NK-92 treated with Interleukin-12 subunit alpha and Interleukin-12 subunit beta, amount 100 ng/mL, for 24 hours (cell line): Measurements from ENCODE around the gene CDHR1.
"Not testable (repeated sequence)": the region's sequence is repeated elsewhere in the genome, so short reads cannot be mapped to it uniquely, and the experiment has no call there.

Experiments used
- DNase-seq: peaks from one replicate; lab custom pipeline; 2025; lab: John Stamatoyannopoulos, UW

Gene CDHR1

DNA sequence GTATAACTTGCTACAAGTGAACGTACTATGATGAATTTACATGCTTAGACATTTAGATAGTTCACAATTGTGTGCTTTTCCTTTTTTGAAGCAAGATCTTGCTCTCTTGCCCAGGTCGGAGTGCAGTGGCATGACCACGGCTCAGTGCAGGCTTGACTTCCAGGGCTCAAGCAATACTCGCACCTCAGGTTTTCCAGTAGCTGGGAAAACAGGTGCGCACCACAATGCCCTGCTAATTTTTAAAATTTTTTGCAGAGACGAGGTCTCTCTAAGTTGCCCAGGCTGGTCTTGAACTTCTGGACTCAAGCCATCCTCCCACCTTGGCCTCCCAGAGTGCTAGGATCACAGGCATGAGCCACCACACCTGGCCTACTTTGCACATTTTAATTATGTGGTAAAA is 18.9 kb upstream of the CDHR1 start:
- DNase-seq: no peak

DNA sequence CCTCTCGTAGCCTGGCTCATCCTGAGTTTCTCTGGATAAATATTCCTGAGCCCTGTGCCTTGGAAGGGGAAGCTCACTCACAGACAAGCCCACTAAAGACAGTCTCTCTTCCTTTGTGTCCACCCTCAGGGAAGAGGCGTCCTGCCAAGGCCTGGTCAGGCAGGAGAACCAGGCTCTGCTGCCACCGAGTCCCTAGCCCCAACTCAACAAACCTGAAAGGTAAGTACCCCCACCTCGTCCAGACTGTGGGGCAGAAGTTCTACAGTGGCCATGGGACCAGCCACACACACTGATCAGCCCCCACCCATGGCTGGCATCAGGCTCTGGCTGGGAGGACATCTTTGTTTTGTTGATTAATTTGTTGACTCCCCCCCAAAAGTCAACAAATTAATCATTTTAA is 18.0 kb upstream of the CDHR1 start:
- DNase-seq: no peak

DNA sequence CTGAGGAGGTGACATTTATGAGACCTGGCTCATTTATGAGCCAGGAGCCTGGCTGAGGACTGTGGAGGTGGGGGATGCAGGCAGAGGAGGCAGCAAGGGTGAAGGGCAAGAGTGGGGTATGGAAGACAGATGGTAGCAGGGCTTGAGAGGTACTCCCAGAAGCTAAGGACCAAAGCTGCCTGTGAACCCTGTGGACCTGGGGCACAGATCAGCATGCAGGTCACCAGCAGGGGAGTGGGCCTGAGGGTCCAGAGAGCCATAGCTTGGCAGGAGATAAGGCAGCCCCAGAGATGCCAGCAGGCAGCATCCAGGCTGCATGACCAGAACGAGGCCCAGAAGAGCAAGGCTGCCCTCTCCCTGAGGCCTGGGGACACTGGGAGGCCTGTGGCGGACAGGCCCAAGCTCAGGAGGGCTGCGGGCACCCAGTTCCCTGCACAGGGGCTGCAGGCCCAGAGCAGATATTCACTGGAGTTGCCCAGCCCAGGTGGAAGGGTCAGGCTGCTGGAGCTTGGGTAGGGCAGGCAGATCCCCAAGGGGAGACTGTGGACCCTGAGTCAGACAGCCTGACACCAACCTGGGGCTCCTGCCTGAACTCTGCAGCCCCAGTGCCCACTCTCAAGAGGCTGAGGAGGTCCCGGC is 17.4 kb upstream of the CDHR1 start:
- DNase-seq: peak; percentile 38

DNA sequence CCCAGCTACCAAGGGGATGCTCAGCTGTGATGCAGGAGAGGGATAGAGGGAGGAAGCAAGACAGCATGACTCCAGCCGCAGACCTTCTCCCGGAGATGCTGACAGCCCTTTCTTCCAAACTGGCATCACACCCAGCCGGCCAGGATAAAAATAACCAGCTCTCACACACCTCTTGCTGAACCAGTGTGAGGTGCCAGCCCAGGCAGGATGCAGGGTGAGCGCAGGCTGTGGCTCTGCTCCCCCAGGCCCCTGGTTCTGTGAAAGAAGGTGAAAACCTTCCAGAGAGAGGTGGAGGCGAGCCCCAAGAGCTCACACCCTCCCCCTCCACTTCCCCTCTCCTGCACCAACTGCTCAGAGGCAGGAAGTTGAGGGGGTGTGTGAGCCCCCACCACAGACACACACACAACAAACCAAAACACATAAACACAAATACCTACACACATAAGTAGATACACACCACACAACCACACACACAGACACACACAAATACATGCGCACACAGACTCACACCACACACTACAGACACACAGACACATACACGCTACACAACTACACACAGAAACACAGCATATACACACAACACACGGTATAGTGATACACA is 16.7 kb upstream of the CDHR1 start:
- DNase-seq: peak; percentile 82

DNA sequence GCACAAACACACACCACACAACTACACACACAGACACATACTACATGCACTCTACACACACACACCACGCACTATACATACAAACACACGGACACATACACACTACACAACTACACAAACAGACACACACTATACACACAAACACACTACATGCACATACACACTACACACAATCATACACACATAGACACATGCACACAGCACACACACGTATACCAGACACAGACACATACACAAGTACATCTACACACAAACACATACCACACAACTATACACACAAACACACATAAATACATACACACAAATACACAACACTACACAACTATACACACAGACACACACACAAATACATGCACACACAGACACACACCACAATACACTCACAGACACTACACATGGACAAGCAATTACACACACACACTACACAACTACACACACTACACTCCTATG is 16.2 kb upstream of the CDHR1 start:
- DNase-seq: no peak

DNA sequence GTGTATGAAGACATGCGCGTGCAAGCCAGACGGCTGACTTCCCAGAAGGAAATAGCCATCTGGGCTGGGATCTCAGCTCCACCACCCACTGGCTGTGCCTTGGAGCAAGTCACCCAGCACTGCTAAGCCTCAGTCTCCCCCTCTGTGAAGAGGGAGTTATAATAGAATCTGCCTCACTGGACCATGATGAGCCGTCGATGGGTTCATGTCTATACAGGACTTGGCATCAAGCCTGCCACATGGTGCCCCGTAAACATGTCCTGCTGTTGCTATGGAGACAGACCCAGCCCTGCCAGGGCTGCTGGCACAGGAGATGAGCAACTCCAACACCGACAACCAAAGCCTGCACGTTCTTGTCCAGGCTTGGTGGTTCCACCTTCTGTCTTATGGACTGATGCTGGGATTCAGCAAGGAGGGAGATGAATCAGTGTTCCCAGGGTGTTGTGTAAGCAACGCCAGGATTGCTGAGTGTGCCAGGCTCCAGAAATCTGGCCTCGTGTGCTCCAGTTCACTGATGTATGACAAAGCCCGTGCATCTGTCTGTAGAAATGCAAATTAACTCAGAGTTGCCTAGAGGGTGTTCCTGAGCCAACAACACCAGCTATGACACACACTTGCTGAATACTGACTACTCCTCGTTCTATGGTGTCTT is 15.2 kb upstream of the CDHR1 start:
- peak; percentile 11 for DNase-seq

DNA sequence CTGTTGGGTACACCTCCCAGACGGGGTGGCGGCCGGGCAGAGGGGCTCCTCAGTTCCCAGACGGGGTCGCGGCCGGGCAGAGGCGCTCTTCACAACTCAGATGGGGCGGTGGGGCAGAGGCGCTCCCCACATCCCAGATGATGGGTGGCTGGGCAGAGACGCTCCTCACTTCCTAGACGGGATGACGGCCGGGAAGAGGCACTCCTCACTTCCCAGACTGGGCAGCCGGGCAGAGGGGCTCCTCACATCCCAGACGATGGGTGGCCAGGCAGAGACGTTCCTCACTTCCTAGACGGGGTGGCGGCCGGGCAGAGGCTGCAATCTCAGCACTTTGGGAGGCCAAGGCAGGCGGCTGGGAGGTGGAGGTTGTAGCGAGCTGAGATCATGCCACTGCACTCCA is 14.0 kb upstream of the CDHR1 start:
- not testable (repeated sequence) for DNase-seq

DNA sequence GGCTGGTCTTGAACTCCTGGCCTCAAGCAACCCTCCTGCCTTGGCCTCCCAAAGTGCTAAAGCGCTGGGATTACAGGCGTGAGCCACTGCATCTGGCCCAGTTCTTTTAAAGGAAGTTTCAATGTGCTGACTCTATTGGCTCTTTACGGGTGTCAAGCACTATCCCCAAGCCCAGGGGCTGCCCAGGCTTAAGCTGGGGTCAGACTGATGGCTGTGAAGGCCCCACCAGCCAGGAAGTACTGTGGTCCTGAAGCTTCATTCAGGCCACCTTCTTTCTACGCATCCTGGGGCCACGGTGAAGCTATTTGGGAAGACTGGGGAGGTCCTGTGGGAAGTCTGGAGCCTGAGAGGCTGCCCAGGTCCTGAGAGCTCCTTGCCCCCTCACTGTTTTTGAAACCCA is 12.7 kb upstream of the CDHR1 start:
- no peak for DNase-seq

DNA sequence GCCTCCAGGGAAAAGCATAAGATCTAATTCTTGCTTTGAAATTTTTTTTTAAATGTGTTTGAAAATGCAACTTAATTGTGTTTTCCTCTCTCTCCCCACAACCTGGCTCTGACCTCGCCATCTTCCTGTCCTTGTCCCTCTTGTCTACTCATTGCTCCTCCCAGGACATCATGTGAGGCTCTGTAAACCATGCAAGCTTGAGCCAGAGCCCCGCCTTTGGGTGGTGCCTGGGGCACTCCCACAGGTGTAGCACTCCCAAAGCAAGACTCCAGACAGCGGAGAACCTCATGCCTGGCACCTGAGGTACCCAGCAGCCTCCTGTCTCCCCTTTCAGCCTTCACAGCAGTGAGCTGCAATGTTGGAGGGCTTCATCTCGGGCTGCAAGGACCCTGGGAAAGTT is 9.8 kb upstream of the CDHR1 start:
- DNase-seq: no peak

DNA sequence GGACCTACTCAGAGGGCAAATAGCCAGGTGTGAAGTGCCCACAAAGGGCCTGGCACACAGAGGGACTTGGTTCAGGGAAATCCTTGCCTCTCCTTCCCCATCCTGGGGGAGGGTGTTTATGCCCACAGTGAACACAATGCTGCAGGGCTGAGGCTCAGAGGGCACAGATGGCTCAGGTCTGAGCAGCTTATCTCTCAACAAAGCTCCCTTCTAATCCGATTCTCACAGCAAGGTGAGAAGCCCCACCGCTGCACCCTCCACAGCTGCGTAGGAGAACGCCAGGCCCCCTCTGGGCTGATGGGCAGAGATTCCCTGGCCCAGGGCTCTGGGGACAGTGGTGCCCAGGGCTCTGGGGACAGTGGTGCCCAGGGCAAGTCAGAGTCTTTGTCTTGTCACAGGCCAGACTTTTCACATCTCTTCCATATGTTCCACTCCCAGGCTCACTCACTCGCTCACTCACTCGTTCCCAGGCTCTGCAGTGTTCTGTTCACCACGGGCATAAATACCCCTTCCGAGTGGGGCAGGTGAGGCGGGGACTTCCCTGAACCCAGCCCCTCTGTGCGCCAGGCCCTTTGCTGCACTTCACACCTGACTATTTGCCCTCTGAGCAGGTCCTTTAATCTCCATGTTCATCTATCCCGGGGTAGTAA is 8.7 kb upstream of the CDHR1 start:
- no peak for DNase-seq

DNA sequence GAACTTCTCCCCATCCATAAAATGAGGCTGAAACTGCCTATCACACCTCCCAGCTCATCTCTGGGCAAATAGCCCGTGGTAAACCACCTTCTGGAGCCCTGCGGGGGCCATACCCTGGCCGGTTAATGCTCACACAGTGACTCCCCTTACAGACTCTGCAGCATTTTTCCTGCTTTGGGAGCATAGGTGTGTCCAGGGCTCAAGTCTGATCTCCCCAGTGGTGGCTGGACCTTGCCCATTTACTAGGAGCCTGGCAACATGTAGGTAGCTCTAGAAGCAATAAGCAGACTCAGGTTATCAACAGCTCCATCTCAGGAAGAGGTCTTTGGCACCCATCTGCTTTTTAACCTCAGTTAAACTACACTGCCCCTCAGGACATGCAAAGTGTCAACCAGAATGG is 5.5 kb upstream of the CDHR1 start:
- no peak for DNase-seq

DNA sequence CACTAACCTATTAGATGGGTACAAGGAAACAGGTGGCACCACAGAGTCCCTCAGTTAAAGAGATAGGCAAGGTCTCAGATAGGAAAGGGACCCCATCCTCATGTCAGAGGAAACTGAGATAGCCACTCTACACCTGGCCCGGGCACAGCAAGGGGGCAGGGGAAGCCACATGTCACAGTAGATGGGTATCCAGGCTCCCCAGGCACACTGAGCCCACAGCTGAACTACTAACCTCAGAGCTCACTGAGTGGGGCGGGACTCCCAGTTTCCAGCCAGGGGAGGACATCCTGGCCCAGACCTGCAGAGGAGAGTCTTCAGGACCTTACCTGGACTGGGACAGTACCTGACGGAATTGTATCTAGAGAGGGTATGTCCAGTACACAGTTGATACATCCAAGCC is 3.7 kb upstream of the CDHR1 start:
- DNase-seq: no peak

DNA sequence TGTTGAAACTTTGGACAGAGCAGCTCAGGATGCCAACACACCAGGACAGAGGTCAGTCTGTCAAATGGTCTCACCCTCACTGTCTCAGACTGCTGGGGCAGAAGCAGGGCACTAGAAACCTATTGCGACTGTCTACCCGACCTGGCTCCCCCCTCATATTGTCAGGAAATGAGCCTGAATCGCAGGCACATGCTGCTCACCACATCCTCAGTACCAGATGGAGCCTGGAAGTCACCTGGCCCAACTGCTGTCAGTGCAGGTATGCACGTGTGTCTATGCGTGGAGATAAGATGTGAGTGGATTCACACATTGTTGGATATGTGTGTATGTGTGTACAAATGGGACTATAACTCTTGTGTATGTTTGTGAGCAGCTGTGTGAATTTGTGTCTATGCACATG is 3.2 kb upstream of the CDHR1 start:
- DNase-seq: no peak

DNA sequence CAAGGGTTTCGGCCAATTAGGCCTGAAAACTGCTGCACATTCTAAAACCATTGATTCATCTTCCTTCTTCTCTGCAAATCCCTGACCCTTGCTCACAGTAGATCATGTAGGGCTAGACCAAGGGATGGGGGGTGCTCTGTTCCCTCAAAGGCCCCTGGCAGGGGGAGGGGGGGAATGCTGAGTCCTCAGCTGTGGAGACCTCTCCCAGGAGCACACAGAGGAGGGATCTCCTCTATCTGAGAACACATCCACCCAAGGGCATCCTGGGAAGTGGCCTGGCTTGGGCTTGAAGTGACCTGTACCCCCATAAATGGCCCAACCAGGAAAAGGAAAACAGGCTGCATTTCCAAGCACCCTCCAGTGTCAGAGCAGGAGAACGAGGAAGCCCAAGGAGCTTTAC is 1.0 kb upstream of the CDHR1 start:
- DNase-seq: no peak

DNA sequence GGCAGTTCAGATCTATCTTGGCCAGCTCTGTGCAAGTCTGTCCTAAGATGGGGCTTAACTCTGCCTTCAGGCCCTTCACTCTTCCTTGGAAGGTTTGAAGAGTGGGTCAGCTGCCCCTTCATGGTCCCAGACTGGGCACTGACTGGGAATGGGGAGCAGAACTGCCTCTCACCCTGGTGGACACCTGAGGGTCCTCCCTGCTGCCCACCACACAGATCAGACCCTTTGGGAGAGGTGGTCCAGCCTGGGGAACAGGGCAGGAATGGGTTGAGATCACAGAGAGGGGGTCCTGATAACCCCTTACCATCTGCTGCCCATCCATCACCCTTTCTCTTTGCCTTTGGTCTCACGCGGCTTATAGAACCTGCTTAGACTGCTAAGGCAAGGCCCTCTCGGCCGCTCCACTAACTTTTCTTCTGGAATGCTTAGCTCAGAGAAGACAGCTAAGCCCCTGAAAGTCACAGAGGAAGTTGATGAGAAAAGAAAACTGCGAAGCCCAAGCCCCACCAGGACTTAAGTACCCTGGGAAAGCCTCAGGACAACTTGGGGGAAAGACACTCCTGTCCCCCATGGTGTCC is 402 bp upstream of the CDHR1 start:
- DNase-seq: no peak

DNA sequence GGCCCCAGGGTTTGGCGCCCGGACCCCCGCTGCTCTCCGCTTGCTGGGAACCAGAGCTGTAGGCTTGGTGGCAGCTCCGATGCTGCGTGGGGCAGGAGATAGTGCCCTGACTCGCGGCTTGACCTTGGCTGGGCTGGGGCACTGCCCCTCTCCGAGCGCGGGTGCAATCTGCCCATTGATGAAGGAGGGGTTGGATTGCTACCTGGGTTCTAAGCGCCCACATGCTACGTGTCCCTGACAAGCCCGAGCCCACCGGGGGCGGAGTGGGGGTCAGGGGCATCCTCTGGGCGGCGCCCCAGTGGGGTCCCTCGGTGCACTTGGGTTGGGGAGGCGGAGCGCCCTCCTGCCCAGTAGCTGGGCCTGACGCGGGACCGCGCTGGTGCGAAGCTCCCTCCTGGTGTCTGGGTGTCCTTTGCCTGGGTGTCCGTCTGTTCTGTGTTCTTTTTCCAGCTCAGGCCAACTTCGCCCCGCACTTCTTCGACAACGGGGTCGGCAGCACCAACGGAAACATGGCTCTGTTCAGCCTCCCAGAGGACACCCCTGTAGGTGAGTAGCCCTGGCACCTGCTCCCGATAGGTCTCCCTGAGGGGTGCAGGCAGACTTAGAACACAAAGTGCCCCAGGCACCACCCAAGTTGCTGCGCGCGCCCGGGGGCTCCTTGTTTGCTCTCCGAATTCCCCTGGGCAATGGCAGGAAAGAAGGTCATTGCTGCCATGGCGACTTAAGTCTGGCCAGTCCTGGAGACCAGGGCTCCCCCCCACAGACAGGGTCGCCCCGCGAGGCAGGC is 900 bp downstream of the CDHR1 start:
- DNase-seq: no peak

DNA sequence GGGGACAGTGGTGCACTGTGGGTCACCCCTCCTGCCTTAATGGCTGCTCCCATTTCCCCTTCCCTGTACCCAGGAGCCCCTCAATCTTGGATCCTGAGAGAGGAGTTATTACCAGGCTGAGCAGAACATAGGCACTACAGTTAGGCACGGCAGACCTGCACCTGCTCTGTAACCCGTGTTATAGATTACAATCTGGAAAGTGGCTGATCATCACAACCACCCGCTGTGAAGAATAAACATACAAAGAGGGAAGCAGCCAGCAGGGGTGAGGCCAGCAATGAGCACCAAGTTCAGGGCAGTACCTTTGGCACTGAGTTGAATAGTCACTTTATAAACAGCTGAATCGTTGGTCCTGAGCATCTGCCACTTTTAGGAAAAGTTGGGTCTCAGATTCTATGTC is 1.7 kb downstream of the CDHR1 start:
- no peak for DNase-seq

DNA sequence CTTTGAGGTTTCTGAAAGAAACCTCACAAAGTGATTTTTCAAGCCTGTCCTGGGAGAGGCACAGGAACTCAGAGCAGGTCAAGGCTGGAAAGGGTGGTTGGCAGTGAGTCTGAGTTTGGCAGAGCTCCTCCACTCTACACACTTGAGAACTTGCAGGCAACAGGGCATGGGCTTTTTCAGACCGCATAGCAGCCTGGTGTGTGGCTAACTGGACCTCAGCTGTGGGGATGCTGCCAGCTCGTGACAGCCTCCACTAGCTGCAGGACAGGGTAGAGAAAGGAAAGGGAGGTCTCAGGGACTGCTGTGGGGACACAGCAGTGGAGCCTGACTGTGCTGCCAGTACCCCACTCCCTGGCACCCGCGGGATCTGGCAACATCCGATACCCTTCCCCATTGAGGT is 2.6 kb downstream of the CDHR1 start:
- DNase-seq: no peak

DNA sequence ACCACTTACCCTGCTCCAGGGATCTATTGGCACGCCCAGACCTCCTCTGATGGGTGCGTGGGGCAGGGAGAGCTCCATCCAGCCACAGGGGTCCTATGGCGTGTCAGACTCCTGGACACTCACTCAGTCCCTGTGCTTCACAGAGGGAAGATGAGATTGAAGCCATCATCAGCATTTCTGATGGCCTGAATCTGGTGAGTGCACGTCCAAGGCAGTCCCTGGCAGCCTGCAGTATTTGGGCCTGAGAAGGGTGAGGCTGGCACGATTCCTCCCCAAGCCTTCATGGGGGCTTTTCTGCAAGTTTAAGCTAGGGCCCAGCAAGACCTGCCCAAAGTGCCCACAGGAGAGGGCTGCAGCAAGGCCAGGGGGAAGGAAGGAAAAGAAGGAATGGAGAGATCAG is 3.3 kb downstream of the CDHR1 start:
- DNase-seq: no peak

DNA sequence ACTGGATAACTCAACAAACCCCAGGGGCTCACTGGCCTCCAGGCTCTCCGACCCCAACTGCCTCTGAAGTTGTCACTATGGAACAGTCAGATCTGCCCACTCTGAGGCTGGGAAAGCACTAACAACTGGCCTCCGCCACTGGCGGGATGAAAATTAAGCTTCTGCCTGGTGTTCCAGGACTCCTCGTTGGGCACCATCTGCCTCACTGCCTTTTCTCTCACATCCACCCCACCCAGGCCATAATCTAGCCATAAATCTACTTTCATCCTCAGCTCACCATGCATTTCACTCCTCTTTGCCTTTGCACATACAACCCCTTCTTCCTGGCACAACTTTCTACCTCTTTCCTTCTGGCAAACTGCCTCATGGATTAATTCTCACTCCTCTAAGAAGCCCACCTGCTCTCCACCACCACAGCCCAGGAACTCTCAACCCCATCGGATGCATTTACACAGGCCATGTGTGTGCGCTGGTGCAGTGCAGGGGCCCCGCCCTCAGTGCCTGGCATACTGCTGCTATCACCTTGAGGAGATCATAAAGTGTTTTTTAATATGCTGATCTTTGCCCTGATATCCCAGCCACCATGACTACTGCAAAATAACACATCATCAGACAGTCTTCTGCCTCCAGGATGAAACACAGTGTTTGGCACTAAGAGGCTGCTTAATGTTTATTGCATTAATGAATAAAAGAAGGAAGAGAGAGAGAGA is 4.0 kb downstream of the CDHR1 start:
- no peak for DNase-seq

DNA sequence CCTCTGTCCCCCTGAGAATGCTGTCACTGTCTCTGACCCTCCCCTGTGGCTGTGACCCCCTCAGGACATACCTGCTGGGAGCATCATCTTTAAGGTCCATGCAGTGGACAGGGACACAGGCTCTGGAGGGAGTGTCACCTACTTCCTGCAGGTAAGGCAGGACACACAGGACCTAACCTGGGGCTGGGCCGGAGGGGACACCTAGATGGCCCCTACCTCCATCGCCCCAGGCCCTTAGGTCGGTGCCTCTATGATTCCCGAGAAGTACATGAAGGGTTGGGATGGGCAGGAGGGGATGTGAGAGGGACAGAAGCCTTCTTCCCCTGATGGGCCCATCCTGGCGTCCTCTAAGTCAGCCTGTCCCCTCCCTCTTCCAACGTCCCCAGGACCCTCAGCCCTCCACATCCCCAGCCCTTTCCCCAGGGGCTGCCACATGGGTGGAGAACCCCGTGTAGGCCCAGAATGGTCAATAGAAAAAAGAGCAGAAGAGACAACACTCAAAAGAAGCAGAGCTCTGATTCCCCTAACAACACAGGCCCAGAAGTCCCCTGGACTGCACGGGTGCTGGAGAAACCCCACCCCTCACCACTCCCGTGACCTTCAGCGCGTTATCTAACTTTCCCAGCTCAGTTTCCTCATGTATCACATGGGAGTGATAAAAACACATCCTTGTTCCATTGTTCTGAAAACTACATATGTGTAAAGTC is 6.4 kb downstream of the CDHR1 start:
- DNase-seq: no peak
